GM19238 (cell line): ENCODE measurements around the gene FARSB.
"Not testable (repeated sequence)": the region's sequence is repeated elsewhere in the genome, so short reads cannot be mapped to it uniquely, and the experiment has no call there.

Experiments
- DNase-seq: peaks from one replicate; pipeline ENCODE4 v3.0.0; 2011; ENCODE audit warnings: low spot score; ENCODE audit not compliant: insufficient read length

The FARSB gene

GRCh38 chr2:222655787-222656525 is at the start of gene FARSB:
Gene FARSB (minus strand): TSS chr2:222656092. CDS start chr2:222656073, 19 bp downstream.
- DNase-seq, result peak; percentile 83

DNA sequence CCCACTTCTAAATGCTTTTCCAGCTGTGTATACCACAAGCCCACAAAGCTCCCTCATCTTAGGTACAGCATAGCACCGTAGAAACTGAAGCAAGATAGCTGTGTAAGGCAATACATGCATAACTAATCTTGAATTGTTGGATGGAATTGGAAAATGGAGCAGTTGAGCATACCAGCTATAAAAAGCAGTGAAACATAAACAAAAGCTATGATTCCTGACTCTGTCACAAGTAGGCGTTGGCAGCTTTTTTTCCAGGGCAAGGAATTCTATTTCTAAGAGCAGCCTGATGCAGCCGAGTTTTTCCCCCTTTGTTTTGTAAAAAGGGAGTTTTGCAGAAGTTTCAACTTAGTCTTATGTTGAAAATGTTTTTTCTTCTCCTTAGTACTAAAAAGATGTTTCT is 48.0 kb upstream of the FARSB start:
- no peak for DNase-seq

GRCh38 chr2:222703091-222703490 is 47.2 kb upstream of the FARSB start:
- DNase-seq, result no peak

GRCh38 chr2:222701721-222702131 is 45.8 kb upstream of the FARSB start:
- no peak for DNase-seq

GRCh38 chr2:222701233-222701632 is 45.3 kb upstream of the FARSB start:
- no peak for DNase-seq

GRCh38 chr2:222698276-222698675 is 42.4 kb upstream of the FARSB start:
- no peak for DNase-seq

GRCh38 chr2:222693837-222694236 is 37.9 kb upstream of the FARSB start:
- no peak for DNase-seq

DNA sequence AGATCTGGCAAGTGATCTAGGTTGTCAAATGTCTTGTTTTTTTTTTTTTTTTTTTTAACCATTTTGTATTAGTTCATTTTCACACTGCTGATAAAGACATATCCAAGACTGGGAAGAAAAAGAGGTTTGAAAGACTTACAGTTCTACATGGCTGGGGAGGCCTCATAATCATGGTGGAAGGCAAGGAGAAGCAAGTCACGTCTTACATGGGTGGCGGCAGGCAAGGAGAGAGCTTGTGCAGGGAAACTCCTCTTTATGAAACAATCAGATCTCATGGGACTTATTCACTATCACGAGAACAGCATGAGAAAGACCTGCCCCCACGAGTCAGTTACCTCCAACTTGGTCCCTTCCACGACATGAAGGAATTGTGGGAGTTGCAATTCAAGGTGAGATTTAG is 37.5 kb upstream of the FARSB start:
- not testable (repeated sequence) for DNase-seq

GRCh38 chr2:222690564-222691200 is 34.8 kb upstream of the FARSB start:
- DNase-seq, result peak; percentile 78

- DNase-seq, result no peak
Observed at GRCh38 chr2:222689322-222689721, 33.4 kb upstream of the FARSB start.

DNA sequence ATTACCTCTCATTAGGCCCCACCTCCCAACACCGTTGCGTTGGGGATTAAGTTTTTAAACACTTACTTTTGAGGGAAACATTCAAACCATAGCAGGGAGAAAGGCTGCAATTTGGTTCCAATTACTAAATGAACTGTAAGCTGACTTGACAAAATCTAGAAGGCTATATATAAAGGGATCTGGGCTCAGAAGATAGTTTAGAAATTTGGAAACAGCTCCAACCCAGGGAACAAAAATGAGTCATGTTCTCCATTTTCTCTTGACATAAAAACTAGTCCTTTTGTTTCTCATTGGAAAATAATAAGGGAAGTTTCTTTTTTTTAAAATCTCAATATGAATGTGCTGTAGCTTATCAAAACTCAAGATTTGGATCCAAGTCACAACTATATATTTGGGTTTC is 33.0 kb upstream of the FARSB start:
- DNase-seq, result no peak

DNA sequence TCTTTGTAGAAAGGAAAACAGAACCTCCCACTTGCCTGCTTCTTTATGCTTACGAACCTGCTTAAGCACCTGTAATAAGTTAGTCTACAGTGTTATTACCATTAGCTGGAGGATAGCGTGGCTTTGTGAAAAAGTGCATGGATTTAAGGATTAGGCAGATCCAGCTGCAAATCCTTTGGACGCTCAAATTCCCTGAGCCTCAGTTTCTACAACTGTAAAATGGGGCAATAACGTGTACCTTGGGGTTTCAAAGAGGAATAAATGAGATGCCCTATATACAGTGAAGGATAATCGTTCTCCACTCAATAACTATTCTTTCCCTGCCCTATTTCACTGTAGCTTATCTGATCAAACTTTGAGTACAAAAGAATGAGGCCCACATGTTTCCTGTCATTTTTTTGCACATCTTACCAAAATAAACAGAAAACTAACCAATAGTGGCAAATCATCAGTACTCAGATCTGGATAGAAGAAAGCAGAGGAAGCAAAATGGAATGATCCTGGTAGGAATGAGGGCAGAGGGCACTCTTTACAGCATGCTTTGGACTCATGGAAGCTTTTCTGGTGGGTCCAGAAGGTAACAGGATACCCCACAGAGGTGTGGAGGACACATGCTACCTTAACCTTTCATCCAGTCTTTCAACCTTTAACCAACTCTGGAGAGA is 30.3 kb upstream of the FARSB start:
- DNase-seq, result no peak

DNA sequence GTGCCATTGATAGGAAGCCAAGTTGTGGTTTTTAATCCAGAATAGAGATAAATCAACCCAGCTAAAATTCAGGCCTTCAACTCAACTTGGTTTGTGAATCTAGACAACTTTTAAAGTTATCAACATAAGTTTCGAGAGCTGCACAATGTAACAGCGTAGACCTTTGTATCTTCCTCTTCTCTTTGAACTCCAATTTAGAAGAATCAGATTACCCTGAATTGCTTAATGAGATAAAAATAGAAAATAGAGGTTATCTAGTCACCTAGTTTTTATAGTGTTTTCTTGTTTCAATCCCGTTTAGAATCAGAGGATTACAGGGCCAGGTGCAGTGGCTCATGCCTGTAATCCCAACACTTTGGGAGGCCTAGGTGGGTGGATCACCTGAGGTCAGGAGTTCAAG is 27.9 kb upstream of the FARSB start:
- DNase-seq, result no peak

DNA sequence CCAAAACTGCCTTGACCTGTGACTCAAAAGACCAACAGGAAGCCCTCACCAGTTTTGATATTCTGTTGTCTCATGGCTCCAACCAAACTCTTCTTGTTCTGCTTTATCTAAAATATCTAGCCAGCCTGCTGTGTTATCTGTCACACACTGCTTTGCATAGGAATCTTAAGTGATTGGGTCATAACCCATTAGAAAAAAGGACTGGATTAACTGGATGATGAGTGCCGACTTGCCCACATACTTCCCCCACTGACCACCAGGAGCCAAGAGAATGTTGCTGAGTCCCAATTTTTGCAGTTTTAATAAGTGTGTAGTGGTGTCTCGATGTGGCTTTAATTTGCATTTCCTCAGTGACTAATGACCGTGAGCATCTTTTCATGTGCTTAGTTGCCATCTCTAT is 22.1 kb upstream of the FARSB start:
- DNase-seq, result no peak

DNA sequence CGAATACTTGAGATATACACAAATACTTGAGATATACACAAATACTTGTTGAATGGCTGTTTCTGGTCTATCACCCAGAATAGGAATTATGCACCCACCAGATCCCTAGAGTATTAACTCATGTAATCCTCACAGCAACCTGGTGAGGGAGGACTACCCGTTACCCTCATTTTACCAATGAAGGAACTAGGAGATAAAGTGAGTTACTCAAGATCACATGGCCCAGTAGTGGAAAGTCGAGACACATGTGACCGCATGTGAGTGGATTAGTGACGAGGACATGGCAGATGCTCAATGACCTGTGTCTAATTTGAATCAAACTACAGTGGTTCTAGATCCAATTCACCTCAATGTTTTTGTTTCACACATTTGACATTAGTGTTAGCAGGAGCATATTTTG is 18.0 kb upstream of the FARSB start:
- DNase-seq, result no peak

GRCh38 chr2:222673273-222673672 is 17.4 kb upstream of the FARSB start:
- DNase-seq, result no peak

DNA sequence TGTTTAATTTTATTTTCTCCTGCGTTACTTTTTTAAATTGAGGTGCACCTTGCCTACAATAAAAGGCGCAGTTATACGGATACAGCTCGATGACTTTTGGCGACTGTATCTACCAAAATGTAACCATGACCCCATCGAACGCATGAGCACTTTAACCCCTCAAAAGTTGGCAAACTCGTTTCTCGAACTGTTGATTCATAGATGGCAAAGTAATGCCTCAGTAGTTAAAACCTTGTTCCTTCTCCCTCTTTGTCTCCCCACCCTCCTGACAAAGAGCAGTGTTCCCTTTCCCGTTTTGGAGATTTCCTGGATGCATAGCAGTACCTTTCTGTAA is 16.1 kb upstream of the FARSB start:
- DNase-seq, result no peak

DNA sequence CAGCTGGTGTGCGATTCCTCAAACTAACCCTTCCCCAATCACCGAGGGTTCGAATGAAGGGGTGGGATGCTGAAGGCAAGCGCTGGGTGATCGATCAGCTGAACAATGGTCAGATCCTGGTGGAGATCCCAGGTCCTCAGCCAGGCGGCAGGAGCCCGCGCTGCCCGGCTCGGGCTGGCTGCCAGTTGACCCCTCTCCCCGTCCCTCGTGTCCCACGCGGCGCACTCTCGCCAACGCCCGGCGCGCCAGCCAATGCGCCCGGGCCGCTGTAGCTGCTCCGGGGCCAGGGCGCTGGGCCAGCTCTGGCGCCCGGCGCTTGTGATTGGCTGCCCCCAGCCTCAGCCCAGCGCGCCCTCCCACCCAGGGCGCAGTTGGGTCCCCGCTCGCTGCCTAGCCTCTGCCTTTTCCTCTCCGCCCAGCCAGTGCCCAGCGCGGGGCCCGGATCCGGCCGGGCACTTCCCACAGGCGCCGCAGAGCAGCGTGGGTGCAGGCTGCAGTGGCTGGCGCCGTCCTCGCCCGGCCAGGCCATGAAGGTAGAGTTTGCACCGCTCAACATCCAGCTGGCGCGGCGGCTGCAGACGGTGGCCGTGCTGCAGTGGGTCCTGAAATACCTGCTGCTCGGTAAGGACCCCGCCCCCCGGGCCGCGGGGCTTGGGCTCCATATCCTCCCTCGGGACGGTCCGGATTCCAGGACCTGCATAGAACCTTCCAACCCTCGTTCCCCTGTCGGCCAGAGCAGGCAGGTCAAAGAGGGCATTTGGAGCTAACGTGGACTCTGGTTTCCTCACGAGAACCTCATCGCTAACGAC is 15.6 kb upstream of the FARSB start, which contains the start of gene MOGAT1:
TSS of gene MOGAT1 (plus strand) at position 400 of the 809 bp plus-strand sequence. CDS start at position 528, 128 bp downstream.
- DNase-seq, result no peak

- no peak for DNase-seq
Observed at GRCh38 chr2:222670191-222671038, 14.5 kb upstream of the FARSB start.

GRCh38 chr2:222669353-222669752 is 13.5 kb upstream of the FARSB start:
- no peak for DNase-seq
